Activated CD8-positive, alpha-beta memory T cell treated with anti-CD3 and anti-CD28 coated beads for 48 hours (primary cell): ENCODE results near the gene TH.

Experiments used
- DNase-seq, 3 experiments: peaks; one replicate each; pipeline ENCODE4 v3.0.0-alpha.2; 2020; ENCODE audit warnings: low read depth in 2 of 3, low spot score in 2 of 3

Gene TH

DNA sequence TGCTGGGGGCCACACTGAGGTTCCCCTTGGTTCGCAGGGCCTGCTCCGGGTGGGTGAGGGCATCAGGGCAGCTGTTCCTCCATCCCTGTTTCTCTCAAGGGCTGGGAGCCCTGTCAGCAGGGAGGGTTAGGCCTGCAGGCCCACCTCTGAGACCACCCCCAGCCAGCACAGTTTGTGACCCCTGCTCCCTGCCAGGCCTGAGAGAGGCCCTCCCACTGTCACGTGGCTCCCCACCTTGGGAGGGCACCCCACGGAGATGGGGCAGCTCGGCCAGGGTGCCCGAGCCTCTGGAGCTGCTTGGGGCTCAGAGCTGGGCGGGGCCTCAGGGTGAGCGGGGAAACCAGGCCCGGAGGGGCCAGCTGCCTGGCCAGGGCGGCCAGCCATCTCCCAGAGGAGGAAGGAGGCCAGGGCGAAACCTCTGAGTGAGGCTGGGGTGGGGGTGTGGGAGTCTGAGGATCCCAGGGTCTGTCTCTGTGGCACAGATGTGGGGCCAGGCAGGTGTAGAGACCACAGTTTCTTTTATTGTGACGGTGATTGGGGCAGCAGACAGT lies 8.1 kb downstream of the TH start:
- no peak for DNase-seq

DNA sequence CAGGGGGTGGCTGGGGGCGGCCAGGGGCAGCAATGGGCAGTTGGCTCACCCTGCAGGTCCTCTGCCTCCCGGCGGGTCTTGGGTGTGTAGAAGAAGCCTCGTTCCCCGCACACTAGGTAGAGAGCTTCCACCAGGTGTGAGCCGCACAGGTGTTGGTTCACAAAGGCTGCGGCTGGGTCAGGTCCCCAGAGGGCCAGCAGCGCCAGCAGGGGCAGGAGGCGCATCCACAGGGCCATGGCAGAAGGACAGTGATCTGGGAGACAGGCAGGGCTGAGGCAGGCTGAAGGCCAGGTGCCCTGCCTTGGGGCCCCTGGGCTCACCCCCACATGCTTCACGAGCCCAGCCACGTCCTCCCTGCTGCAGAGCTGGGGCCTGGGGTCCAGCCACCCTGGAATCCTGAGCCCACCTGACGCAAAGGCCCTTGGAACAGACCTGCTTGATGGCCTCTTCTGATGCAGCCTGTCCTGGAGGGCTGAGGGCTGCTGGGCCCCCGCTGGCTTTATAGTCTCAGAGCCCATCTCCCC lies 10.8 kb downstream of the TH start, which contains the start of gene INS:
Gene INS, minus strand, starts transcription at position 474 of the 524 bp plus-strand sequence. Its CDS starts 238 bp downstream, at position 236.
- no peak for DNase-seq

DNA sequence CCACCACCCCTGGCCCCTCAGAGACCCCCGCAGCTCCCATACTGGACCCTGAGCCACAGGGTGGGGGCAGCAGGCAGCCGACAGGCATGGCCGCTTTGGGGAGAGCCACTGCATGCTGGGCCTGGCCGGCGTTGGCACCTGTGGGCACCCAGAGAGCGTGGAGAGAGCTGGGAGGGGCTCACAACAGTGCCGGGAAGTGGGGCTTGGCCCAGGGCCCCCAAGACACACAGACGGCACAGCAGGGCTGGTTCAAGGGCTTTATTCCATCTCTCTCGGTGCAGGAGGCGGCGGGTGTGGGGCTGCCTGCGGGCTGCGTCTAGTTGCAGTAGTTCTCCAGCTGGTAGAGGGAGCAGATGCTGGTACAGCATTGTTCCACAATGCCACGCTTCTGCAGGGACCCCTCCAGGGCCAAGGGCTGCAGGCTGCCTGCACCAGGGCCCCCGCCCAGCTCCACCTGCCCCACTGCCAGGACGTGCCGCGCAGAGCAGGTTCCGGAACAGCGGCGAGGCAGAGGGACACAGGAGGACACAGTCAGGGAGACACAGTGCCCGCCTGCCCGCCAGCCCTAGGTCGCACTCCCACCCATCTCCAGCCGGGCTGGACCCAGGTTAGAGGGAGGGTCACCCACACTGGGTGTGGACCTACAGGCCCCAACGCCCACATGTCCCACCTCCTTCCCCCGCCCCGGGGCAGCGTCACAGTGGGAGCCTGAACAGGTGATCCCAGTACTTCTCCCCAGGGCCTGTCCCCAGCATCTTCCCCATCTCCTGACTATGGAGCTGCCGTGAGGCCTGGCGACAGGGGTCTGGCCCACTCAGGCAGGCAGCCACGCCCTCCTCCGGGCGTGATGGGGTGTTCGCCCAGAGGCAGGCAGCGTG lies 11.8 kb downstream of the TH start:
- DNase-seq, result no peak

DNA sequence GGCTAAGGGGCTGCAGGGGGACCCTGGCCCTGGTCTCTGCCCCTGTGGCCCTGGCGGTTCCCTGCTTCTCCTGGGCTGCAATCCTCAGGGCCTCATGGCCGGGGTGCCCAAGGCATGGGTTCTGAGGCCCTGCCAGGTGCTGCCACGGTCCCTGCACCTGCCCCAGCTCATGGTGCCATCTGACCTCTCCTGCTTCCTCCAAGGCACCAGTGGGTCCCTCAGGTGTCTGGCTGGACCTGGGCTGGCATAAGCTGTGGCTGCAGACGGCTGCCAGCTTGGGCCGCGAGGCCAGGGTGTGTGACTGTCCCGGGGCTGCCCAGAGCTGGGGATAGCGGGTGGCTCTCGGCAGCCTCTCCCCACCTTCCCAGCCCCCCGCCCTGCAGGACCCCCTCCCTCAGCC lies 12.6 kb downstream of the TH start:
- no peak for DNase-seq

DNA sequence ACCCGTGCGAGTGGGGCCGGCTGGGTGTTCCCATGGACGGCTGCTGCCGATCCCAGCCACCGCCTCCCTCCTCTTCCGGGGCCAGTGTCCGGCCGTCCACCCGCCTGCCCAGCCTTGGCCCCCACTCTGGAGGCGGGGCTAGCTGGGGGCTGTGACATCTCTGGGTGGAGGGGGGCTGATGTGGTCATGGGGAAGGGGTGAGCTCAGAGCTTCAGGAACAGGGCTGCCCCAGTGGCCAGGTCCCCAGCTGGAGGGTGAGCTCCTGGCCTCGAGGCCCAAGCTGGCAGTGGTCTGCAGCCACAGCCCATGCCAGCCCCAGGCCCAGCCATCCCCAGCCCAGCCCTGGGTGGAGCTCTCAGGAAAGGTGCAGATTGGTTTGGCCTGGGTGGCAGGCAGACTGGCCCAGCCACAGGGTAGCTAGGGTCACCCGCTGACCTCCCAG lies 13.3 kb downstream of the TH start:
- no peak for DNase-seq

DNA sequence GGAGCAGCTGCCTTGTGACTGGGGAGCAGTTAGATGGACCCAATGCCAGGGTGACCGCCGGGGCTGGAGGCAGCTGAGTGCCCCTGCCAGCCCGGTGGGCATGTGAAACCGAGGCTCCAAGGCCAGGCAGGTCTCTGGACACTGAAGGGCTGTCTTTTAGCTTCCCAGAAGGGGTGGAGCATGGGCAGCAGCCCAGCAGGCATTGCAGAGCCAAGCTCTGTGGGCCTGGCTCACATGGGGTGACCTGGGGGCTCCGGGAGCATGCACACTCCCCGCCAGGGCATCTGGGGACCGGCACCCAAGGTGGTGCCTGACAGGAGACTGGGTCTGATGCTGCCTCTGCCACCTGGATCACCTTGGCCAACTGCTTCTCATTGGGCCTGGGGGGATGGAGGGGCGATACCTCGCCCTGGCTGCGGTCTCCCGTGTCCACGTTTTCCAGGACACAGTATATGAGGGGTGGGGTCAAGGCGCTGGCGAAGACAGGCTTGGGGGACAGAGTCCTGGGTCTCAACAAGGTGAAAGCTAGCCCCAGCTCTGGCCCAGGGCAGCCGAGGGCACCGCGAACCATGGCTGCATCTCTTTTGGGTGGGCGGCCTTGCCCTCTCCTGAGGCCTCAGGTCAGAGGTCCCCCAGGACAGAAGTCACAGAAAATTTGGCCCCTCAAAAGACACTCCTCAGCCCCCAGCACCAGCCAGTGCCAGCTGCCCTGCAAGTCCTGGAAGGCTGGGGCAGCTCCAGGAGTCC lies 14.1 kb downstream of the TH start:
- DNase-seq, result no peak

DNA sequence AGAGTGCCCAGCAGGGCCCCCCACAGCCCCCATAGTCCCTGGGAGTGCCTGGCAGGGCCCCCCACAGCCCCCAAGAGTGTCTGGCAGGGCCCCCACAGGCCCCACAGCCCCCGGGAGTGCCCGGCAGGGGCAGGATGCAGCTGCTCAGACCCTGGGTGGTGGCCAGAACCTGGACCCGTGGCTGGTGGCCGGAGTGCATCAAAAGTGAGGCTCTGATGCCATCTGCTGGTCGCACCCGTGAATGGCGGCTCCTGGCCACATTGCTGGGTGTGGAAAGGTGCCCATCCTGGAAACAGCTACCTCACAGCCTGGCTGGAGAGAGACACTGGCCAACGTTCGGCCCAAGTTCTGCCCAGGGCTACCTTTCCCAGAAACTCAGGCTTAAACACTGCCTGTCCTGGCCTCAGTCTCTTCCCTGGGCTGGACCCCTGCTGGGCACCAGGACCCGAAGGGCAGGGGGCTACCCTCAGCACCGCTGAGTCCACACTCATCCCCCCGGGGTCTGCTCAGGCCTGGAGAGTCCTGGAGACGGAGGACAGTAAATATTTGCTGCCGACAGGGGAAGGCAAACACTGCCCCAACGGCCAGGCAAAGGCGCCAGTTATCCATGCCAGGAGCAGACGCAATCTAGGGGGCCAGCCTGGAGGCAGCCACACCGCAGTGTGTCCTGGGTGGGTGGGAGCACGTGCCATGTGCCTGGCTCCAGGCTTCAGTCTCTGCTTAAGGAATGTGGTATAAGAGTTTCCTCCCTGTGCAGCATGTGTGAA lies 15.0 kb downstream of the TH start:
- peak in 2 of 3 experiments; percentile 50 to 64 for DNase-seq

DNA sequence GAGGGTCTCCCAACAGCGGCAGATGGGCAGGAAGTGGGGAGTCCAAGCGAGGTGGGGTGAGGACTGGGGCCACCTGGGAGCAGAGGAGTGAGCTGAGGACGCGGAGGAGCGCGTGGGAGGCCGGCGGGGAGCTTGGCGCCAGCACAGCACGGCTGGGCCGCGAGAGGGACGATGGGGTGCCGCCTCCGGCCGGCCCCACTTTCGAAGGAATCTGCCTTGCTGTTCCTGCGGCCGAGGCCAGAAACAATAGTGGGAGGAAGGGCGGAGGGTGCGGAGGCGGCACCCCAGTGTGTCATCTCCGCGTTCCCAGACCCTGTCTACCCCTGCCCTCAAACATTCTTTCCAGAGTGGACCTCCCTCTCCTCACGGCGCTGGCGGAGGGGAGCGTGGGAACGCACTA lies 16.1 kb downstream of the TH start:
- no peak for DNase-seq

DNA sequence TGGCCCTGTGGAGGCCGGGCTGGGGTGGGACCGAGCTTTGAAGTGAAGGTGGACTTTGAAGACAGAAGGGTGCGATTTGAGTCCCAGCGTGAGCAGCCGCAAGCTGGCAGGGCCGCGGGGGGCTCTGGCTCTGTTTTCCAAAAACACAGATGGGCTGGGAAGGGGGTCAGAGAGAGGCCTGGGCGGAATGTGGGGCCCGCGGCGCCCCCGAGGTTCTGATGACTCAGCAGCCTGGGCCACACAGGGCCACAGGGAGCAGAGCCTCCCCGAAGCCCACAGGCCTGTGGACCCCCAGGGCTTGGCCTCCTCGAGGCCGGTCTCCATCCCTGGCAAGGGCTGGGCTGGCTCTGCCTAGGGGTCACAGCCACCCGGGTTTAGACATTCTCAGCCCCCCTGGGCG lies 16.7 kb downstream of the TH start:
- DNase-seq, result no peak

DNA sequence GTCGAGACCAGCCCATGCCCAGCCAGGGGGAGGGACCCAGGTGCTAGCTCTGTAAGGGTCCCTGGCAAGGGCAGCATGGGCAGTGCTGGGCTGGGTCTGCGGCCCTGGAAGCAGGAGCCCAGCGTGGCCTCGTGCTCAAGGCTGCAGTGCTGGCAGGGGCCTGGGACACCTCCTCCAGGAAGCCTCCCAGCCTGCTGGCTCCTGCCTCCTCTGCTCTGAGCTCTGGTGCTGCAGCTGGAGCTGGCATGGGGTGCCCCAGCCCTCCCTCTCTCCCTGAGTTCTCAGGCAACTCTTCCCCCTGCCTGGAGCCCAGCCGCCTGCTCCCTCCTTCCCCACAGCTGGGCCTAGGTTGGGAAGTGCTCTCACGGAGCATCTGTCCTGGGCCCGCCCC lies 17.4 kb downstream of the TH start:
- DNase-seq, result no peak

DNA sequence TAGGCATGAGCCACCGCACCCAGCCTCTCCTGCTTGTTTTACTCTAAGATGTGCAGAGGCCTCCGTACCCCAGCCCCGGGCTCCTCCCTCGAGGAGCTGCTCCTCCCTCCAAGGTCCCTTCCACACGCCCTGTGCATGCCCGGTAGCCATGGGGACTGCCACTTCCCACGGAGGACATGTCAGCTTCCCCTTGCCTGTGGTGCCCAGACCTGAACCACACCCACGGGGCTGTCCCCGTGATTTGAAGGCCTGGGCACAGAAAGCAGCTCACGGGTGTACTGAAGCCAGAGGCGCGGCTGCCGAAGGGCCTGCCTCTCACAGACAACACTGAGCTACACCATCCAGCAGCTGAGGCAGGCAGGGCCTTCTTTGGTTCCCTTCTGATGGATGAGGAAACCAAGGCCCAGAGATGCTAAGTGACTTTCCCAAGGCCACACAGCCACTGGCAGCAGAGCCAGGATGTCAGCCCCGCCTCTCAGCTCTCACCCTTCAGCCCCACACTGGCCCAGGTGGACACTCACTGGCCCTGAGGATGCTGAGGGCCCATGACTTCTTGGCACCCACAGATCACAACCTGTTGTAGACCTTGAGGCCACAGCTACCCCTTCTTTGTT lies 17.9 kb downstream of the TH start:
- no peak for DNase-seq

DNA sequence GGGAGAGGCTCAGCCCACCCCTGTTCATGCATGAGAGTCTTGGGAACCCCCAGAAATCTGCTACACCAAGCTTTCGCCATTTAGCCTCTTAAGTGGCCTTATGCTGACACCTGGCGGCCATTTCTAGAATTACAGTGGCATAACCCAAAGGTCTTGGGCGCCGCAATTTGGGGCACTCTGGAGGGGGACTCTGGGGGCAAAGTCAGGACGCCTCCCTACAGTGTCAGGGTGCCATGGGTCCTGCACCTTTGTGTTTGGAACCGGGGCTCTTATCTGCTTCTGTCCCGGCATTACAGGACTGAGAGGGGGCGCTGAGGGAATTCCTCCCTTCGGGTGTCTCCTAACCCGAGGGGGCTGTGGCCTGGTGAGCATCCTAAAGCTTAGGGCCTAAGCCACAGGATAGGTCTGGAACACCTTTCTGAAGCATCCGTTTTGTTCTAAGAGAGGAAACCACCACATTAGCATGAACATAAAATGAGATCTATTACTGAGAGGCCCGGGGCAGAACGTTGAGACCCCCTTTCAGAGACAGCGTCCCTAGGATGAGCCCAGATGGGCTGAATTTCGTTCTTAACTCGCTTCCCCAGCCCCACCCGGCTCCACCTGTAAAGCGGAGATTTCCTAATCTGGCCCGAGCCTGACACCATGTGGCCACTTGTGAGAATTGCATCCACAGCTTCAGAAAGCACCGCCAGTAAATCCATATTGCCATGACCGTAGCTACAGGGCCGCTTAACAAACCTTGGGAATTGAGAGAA lies 19.9 kb downstream of the TH start:
- DNase-seq, result peak; percentile 46 to 72 (median 71)

DNA sequence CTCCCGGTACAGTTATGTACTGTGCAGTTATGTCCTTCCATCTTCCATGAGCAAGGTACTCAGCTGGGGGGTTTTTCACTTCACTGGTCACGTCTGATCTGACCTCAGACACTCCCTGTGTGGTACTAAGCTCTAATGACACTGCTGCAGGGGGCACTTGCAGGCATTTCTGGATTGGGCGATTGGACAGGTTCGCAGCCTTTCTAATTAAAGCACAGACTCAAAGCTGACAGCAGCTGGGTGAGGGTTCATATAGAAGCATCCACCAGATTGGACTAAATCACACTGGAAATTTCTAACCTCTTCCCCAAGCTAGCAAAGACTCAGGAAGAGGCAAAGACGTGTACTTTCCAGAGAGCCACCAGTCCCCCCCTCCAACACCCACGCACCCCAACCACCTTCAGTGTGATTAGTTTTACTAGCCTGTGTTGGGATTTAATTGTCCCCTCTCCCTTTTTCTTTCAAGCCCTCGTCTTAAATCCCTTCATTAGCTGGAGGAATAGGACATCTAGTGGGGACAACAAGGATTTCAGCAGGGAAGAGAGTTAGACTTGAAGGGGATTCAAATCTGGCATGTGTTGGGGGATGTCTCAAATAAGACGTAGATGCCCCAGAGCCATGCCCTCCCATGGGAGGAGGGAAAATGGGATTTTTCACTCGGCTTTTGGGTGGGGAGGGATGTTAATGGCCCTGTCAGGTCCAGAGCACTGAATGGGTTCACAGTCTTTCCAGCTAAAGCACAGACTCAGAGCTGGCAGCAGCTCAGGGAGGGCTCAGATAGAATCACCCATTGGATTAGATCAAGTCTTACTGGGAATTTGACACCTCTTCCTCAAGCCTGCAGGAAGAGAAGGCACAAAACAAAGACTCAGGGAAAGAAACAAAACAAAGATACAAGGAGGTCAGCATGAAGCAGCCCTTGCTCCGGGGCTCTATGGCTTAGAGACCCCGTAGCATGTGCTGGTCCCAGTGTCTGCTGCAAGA lies 21.5 kb downstream of the TH start:
- DNase-seq, result no peak

DNA sequence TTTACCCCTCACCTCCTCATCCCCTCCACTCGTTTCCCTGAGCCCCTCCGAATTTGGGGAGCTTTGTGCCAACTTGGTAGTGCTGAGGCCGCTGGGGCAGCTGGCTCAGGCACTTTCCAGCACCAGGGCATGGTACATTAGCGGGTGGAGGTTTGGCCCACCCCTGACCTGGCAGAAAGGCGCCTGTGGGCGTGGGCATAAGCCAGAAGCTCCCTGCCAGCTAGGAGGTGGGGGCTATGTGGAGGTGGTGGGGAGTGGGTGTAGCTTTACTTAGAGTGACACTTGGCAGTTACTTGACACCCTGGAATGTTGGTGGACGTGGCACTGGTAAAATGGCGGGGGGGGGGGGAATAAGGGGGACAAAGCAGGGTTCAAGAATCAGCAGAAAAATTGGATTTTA lies 22.2 kb downstream of the TH start:
- DNase-seq, result no peak

DNA sequence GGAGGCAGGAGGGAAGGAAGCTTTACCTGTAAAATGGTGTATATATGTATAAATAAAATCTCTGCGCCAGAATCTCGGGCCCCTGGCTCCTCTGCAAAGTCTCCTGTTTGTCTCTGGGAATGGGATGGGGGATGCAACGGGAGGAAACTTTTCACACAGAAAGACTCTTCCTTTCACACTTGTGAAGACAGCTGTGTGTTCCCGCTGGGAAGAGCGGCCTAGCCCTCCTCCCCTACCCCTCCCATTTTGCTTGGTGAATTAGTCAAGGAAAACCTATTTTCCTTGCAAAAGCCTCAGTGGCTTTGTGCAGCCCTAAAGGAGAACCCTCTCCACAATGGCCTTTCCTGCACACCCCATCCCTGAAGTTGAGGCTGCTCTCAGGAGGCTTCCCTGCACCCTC lies 23.0 kb downstream of the TH start:
- no peak for DNase-seq

DNA sequence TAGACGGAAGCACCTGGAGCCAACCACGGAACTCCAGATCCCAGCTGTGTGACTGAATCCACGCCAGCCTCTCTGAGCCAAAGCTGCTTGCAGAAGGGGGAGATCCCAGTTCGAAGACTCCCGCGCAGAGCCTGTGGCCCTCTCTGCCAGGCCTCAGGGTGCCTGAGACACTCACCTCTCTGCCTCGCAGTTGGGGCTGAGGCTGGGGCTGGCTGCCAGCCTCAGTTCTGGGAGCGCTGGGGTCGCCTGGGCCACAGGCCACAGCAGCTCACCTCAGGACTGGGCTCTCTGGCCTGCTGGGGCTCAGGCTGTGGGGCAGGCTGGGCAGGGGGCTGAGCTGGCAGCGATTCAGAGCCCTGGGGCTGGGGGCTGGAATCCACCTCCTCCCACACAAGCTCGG lies 24.2 kb downstream of the TH start:
- DNase-seq, result no peak

DNA sequence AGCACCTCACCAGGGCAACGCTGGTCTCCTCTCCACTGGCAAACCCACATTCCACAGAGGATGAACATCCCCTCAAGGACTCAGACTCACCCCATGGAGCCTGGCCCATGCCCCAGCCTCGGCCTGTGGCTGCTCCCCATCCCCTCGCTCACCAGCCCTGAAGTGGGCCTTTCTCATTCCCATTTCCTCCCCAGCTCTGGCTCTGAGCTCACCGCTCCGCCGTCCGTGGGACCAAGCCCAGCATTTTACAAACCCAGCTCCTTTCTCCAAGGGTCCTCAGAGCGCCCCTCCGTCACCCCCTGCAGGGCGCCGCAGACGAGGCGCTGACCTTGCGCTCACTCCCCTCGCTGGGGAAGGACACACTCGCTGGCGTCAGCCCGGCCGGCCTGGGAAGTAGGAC lies 25.6 kb downstream of the TH start:
- DNase-seq, result no peak

DNA sequence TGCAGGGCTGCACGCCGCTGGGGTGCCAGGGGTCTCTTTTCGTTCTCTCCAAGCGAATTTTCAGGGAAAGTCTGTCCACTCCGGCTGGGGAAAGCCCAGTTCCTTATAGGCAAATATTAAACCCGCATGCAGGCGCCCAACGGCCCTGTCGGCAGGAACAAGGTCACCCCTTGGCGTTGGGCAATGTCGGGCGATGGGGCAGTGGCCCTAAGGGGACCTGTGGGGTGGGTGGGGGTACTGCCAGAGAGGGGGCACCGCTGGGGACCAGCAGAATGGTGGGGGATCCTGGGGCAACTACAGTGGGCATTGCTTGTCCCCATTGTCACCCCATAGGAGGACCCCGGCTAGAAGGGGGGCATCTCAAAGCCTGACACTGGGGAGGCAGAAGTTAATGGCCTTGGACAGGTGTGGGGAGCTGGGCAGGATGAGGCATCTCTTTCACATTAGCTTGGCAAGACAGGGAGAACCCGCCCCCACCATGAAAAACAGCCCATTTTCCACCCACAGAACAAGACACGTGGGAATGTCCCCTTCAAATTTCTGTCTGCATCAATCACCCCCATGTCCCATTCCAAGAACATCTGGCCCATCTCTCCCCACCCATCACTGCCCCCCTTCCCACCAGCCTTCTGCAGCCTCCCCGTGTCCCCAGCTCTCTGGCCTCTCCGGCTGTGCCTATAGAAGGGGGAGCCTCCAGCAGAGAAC lies 26.9 kb downstream of the TH start:
- DNase-seq, result no peak
